Articular chondrocyte of knee joint (primary cell): ENCODE measurements around the gene FES. TPM values are rescaled to one million over a fixed set of nuclear protein-coding genes. Genes with fewer than 3 reads are reported as not detected.

Experiments
- small RNA-seq: library from RNA; depleted of rRNA; stranded (forward); fragments of <200 nt; gene quantifications from one replicate; pipeline ENCODE3, GENCODE V24; 2012
- total RNA-seq: library from RNA; depleted of rRNA; stranded (reverse); fragments of >200 nt; gene quantifications from 2 replicates; pipeline ENCODE4 v1.2.3, GENCODE V29; 2012

FES gene
- 26.1 and 27.6 TPM in 2 replicates for total RNA-seq

DNA sequence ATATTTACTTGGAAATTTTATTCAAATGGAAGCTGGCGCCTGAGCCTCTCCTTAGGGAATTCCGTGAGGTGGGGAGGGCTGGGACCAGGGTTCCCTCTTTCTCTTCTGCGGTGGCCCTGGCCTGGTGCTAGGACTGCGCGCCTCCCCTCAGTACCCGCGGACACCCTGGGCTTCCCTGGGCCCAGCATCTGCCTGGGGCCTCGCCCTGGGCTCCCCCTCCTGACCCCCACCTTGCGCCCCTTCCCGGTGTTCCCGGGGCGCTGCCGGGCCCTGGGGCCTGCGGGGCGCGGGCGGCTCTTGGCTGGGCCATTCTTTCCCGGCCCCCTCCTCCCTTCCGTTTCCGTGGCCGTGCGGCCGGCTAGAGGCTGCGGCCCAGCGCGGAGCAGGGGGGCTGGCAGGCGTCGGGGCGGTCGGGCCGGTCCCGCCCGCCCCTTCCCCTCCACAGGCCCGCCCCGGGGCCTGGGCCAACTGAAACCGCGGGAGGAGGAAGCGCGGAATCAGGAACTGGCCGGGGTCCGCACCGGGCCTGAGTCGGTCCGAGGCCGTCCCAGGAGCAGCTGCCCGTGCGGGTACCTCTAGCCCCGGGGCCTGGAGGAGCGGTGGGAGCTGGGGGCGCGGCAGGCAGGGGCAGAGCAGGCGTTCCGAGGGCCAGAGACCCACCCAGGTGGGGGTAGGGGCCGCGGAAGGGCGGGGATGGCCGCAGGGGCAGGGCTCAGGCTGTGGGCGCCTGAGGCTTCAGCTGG lies at the start of gene FES:
Gene FES, plus strand, starts transcription at position 529 of the 743 bp plus-strand sequence. CDS start 542 bp downstream, outside the sequence.

DNA sequence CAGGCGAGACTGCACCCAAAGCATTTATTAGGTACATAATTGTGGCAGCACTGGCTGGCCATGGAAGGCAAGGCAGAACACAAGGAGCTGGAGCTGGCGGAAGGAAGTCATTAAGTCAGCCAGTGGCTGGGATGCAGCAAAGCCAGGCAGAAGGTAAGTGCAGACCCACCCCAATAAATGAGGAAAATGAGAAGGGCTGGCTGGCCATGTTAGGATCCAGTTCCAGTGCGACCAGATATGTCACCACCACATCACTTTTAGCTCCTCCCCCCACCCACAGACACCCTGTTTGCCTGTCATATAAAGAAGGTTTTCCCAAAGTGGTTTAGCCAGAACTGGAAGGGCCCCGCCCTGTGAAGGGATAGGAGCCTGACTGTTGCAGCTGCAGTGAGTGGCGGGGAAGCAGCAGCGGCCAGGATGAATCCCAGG lies 16.0 kb upstream of the FES start, which contains the start of gene FURIN:
Gene FURIN, plus strand, starts transcription at position 328 of the 429 bp plus-strand sequence. CDS start 7,153 bp downstream, outside the sequence.

DNA sequence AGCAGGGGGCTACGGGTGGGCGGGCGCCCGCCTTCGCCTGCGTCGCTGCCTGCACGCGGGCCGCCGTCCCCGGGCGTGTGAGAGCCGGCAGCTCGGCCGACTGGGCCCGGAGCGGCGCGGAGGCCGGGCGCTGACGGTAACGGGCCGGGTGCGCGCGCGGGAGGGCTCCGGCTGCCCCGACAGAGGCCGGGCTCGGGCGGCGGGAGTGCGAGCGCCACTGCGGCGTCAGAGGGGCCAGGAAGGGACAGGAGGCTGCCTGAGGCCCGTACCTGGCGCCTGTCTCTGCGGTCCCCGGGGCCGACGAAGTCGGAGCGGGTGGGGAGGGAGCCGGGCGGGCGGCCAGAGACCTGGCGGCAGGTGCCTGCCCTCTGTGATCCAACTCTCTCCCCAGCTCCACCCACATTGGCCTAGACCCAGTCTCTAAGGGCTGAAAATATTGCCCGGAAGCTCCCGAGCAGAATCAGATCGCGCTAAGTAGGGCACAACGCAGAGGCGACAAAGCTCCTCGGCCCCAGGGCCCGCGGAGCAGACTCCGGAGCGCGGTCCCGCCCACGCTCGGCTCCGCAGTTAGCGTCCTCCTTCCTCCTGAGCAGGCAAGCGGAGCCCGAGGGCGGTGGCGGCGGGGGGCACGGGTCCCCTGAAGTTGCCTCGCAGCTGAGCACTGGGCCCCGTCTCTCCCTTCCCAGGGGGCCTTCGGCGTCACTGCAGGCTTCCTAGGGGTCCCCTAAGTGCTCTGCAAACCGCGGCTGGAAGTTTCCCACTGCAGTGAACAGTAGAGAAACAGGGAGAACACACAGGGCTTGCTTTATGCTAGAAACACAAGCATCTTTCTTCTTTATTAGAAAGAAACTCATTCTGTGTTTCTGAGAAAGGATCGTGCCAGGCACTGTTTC lies 18.8 kb downstream of the FES start, which contains the start of gene MAN2A2:
Gene MAN2A2, plus strand, starts transcription at position 463 of the 893 bp plus-strand sequence. CDS start 906 bp downstream, outside the sequence.

DNA sequence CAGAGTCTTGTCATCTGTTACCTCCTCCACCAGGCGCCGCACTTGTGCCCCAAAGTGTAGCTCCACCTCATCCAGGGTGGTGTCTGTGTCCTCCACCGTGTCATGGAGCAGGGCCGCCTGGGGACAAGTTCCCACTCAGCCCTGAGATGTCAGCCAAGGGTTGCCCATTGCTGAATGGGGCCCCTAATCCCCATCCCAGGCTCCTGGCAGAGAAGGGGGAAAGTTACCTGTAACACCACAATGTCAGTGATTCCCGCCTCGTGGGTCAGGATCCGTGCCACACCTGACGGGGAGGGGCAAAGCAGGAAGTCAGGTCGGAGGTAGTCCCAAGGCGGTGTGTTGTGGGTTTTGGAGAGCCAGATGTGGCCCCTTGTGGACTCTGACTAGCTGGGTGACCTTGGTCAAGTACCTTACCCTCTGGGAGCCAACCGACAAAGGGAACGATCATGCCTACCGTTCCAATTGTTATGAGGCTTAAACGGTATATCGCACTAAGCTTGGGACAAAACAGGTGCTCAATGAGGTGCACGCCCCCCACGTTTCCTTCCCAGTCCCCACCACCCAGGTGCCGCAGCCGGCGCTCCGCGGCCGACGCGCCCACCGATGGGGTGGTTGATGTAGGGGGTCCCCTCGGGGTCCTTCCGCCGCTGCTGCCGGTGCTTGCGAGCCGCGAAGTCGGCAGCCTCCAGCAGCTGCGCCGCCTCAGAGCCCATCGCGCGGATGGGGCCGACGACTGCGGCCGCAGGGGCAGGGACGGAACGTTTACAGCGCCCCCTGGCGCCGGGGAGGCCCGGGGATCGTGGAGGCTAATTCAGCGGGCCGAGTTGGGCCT lies 47.7 kb downstream of the FES start, which contains the start of gene HDDC3:
Gene HDDC3, minus strand, starts transcription at position 722 of the 832 bp plus-strand sequence. Its CDS starts 9 bp downstream, at position 713.

DNA sequence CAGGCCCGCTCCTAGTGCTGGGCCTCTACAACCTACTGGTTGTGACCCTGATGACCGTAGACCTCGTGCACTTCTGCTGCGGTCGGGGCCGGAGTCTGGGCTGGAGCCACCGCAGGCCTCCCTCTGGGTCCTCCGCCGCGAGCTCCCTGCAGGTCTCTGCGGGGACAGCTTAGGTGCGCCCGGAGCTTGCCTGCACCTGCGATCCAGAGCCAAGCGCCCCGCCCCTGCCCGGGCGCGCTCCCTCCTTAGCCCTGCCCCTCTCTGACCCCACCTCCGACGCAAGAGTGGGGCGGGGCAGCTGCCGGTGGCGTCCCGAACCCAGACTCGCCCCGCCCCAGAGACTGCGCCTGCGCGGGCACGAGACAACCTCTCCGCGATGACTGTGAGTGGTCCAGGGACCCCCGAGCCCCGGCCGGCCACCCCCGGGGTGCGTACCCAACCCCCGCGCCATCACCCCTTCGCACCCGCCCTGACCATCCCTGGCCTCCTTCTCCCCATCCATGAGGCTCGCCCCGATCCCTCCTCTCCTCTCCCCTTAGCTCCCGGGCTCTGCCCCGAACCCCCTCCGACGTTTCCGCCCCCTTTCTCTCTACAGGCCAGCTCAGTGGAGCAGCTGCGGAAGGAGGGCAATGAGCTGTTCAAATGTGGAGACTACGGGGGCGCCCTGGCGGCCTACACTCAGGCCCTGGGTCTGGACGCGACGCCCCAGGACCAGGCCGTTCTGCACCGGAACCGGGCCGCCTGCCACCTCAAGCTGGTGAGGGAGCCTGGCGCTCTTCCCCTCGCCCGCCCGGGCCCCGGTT lies 50.8 kb downstream of the FES start, which contains the start of gene UNC45A:
Gene UNC45A, plus strand, starts transcription at position 337 of the 803 bp plus-strand sequence. Its CDS starts 40 bp downstream, at position 377.

Small RNA genes within 50 kb of the gene (small RNA-seq; reads per million reads assigned to genes)
- not detected for gene RN7SL363P

Other genes starting within 250 kb of the FES start
- 2.2 and 3.5 TPM in 2 replicates for gene BLM, start 167.2 kb upstream of the FES start, total RNA-seq
- 28.3 and 40.0 TPM in 2 replicates for gene FURIN, start 15.9 kb upstream of the FES start, total RNA-seq
- 8.2 and 9.3 TPM in 2 replicates for gene MAN2A2, start 18.8 kb downstream of the FES start, total RNA-seq
- 7.7 and 8.9 TPM in 2 replicates for gene HDDC3, start 48.0 kb downstream of the FES start, total RNA-seq
- 67.1 and 67.7 TPM in 2 replicates for gene UNC45A, start 50.8 kb downstream of the FES start, total RNA-seq
- 9.8 and 11.1 TPM in 2 replicates for gene RCCD1, start 70.4 kb downstream of the FES start, total RNA-seq
- 53.7 and 89.8 TPM in 2 replicates for gene PRC1, start 110.0 kb downstream of the FES start, total RNA-seq
- gene VPS33B, start 138.1 kb downstream of the FES start, total RNA-seq: 7.5 and 8.0 TPM in 2 replicates
- under 0.01 TPM in 1 of 2 replicates, not detected in the other for gene SV2B, start 215.8 kb downstream of the FES start, total RNA-seq